Measurements from ENCODE around the gene TAS2R30.
A peak's percentile ranks its signal among the peaks of the same experiment; 100 is the strongest.
"Not testable (repeated sequence)": the region's sequence is repeated elsewhere in the genome, so short reads cannot be mapped to it uniquely, and the experiment has no call there.

Gene TAS2R30

GRCh38 chr12:11134305-11134704 is at the start of gene TAS2R30:
Gene TAS2R30, minus strand, starts transcription at chr12:11134644. Its CDS starts 400 bp downstream, at chr12:11134244.
- DNase-seq = no peak

- no peak for DNase-seq
Observed at GRCh38 chr12:11183011-11183410, 48.6 kb upstream of the TAS2R30 start.

- DNase-seq = no peak
Observed at GRCh38 chr12:11182529-11182928, 48.1 kb upstream of the TAS2R30 start.

- no peak for DNase-seq
Observed at GRCh38 chr12:11178250-11178649, 43.8 kb upstream of the TAS2R30 start.

GRCh38 chr12:11174022-11174421 is 39.6 kb upstream of the TAS2R30 start:
- peak; percentile 25 for DNase-seq

GRCh38 chr12:11171969-11172675 is 37.7 kb upstream of the TAS2R30 start:
- peak; percentile 8 for DNase-seq

GRCh38 chr12:11171145-11171968 is 36.9 kb upstream of the TAS2R30 start, which contains the start of gene SMIM10L1:
Gene SMIM10L1, plus strand, starts transcription at chr12:11171194. Its CDS starts 163 bp downstream, at chr12:11171357.
- DNase-seq = peak; percentile 95

GRCh38 chr12:11170810-11171144 is 36.3 kb upstream of the TAS2R30 start:
- DNase-seq = no peak

- DNase-seq = no peak
Observed at GRCh38 chr12:11166300-11166699, 31.9 kb upstream of the TAS2R30 start.

GRCh38 chr12:11164384-11164783 is 29.9 kb upstream of the TAS2R30 start:
- no peak for DNase-seq

GRCh38 chr12:11162502-11162901 is 28.1 kb upstream of the TAS2R30 start:
- DNase-seq = no peak

- no peak for DNase-seq
Observed at GRCh38 chr12:11158885-11159444, 24.5 kb upstream of the TAS2R30 start.

GRCh38 chr12:11154400-11154925 is 20.0 kb upstream of the TAS2R30 start:
- DNase-seq = no peak

- no peak for DNase-seq
Observed at GRCh38 chr12:11152725-11153124, 18.3 kb upstream of the TAS2R30 start.

GRCh38 chr12:11150832-11151231 is 16.4 kb upstream of the TAS2R30 start:
- DNase-seq = no peak

GRCh38 chr12:11147420-11147819 is 13.0 kb upstream of the TAS2R30 start:
- DNase-seq = no peak

- no peak for DNase-seq
Observed at GRCh38 chr12:11144297-11144696, 9.9 kb upstream of the TAS2R30 start.

- DNase-seq = no peak
Observed at GRCh38 chr12:11143352-11143751, 8.9 kb upstream of the TAS2R30 start.

- DNase-seq = no peak
Observed at GRCh38 chr12:11136075-11136474, 1.6 kb upstream of the TAS2R30 start.

GRCh38 chr12:11133816-11134215 is 628 bp downstream of the TAS2R30 start:
- DNase-seq = no peak

- no peak for DNase-seq
Observed at GRCh38 chr12:11133162-11133561, 1.3 kb downstream of the TAS2R30 start.

GRCh38 chr12:11130999-11131398 is 3.4 kb downstream of the TAS2R30 start:
- DNase-seq = no peak

- no peak for DNase-seq
Observed at GRCh38 chr12:11130382-11130781, 4.1 kb downstream of the TAS2R30 start.

- not testable (repeated sequence) for DNase-seq
Observed at GRCh38 chr12:11114130-11114529, 20.3 kb downstream of the TAS2R30 start.
